ENCODE data around the gene ELF2. TPM values are rescaled to one million over a fixed set of nuclear protein-coding genes. Genes with fewer than 3 reads are reported as not detected.

The ELF2 gene
- total RNA-seq, 1 experiment from 2014 or later = 26.5 TPM

DNA sequence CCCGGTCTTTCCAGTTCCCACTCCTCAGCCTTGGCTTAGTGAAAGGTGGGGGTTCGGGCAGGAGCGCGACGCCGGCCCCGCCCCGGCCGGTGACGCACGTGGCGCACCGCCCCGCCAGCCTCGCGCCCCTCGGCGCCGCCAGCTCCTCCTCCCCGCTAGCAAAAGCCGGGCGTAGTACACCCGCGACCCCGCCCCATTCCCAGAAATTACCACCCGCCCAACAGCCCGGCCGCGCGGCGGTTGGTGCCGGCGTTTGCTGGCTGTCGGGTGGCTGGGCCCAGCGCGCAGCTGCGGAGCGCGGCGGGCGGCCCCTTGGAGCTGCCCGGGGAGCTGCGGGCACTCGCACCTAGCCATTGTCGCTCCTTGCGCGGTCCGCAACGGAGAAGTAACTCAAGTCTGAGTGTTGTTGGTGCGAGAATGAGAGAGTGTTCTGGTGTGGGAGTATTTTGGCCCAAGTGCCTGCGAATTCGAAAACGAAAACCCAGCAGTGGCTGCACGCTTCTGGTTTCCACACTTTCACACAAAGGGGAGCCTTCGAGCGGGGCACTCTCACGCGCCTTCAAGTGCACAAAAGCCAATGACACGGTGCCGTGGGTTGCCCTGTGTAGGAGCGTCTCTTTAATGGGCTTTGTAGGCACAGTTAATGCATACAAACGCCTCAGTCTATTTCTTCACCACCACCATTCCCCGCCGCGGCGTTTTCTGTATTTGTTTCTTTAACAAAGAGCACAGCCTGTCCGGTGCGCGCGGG lies 1.0 kb upstream of the ELF2 start:
- H3K4me1 Mint-ChIP-seq (ENCODE audit: insufficient read depth, unreplicated experiment) = peaks cover 8% of the 10 kb centered on the region
- TSS peak; percentile 63 for BruUV-seq (replicated peaks)
- peaks cover 5% of the 10 kb centered on the region for H3K36me3 Mint-ChIP-seq (ENCODE audit: insufficient read depth, unreplicated experiment)
- H3K4me3 Mint-ChIP-seq (ENCODE audit: unreplicated experiment) = peak overlapping the region; percentile 96
- POLR2A ChIA-PET = interaction anchor here (0.6 to 6.7 kb wide), 31 partner anchors 12 to 1575 kb away, joined by 3 to 254 read pairs (median 8); partner anchors contain the start of genes NAA15, NDUFC1, NOCT and RAB33B
- no peaks in the 10 kb centered on the region for H3K9me3 Mint-ChIP-seq (ENCODE audit: unreplicated experiment)
- peak; percentile 94 for DNase-seq (ENCODE audit: unreplicated experiment)
- TF ChIP-seq, protein P1, sequence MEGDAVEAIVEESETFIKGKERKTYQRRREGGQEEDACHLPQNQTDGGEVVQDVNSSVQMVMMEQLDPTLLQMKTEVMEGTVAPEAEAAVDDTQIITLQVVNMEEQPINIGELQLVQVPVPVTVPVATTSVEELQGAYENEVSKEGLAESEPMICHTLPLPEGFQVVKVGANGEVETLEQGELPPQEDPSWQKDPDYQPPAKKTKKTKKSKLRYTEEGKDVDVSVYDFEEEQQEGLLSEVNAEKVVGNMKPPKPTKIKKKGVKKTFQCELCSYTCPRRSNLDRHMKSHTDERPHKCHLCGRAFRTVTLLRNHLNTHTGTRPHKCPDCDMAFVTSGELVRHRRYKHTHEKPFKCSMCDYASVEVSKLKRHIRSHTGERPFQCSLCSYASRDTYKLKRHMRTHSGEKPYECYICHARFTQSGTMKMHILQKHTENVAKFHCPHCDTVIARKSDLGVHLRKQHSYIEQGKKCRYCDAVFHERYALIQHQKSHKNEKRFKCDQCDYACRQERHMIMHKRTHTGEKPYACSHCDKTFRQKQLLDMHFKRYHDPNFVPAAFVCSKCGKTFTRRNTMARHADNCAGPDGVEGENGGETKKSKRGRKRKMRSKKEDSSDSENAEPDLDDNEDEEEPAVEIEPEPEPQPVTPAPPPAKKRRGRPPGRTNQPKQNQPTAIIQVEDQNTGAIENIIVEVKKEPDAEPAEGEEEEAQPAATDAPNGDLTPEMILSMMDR (IDR thresholded peaks at IDR 0.05; ENCODE audit: unreplicated experiment) = no peak
- intact Hi-C loops (cut with micrococcal nuclease) = loop anchor here (5.0 kb wide), 1 partner anchor 104 kb away; the partner anchor contains the start of gene MGARP
- peak overlapping the region; percentile 81 for H3K27ac Mint-ChIP-seq (ENCODE audit: low read depth, unreplicated experiment)
- CTCF ChIA-PET = interaction anchor here (0.6 to 1.2 kb wide), 4 partner anchors 10 to 149 kb away, joined by 3 to 5 read pairs (median 3); no protein-coding TSS in a partner anchor
- H3K27me3 Mint-ChIP-seq (ENCODE audit: insufficient read depth, unreplicated experiment) = no peaks in the 10 kb centered on the region

DNA sequence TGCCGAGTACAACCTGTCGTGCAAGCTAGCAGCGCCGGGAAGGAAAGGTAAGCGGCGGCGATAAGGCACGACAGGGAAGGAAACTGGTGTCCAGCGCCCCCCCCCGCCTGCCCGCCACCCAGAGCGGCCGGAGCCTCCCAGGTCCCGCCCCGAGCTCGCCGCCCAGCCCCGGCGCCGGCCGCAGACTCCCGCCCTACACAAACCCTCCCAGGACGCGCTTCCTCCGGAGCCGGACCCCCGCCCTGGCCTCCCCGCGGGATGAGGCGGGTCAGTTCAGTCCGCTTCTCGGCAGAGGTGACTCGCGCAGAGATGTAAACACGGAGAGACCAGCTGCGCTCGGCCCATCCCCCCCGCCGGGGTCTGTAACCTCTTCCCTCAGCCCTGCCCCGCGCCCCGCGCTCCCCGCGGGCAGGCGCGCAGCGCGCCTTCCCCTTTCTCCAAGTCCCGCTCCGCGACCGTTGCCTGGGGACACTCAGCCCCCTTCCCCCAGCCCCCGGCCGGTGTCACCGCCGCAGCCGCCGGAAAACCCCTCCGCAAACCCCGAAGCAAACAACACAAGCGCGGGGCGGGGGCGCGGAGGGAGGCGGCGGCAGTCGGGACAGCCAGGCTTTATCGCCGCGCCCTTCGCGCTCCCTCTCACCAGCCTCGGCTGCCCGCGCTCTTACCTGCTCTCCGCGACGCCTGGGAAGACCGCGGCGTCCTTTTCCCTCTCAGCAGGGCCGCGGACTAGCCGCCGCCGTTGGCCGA lies 543 bp downstream of the ELF2 start:
- Mint-ChIP-seq H3K36me3 (ENCODE audit: insufficient read depth, unreplicated experiment) (peaks cover 5% of the 10 kb centered on the region), H3K9me3 (ENCODE audit: unreplicated experiment) (no peaks in the 10 kb centered on the region), H3K27me3 (ENCODE audit: insufficient read depth, unreplicated experiment) (no peaks in the 10 kb centered on the region), H3K4me3 (ENCODE audit: unreplicated experiment) (peak overlapping the region; percentile 96), H3K4me1 (ENCODE audit: insufficient read depth, unreplicated experiment) (peaks cover 15% of the 10 kb centered on the region), H3K27ac (ENCODE audit: low read depth, unreplicated experiment) (peak overlapping the region; percentile 93)
- CTCF ChIA-PET = interaction anchor here (0.5 to 1.3 kb wide), 4 partner anchors 76 to 146 kb away, joined by 3 to 5 read pairs (median 4); no protein-coding TSS in a partner anchor
- no TSS peak for BruUV-seq (replicated peaks)
- DNase-seq (ENCODE audit: unreplicated experiment) = peak; percentile 75
- POLR2A ChIA-PET = interaction anchor here (0.7 to 6.7 kb wide), 37 partner anchors 10 to 938 kb away, joined by 3 to 254 read pairs (median 5); partner anchors contain the start of genes NAA15, NDUFC1, NOCT and RAB33B
- TF ChIP-seq, protein P1 (IDR thresholded peaks at IDR 0.05; ENCODE audit: unreplicated experiment) = no peak
- intact Hi-C loops (cut with micrococcal nuclease) = loop anchor here (5.0 kb wide), 1 partner anchor 106 kb away; the partner anchor contains the start of gene MGARP

DNA sequence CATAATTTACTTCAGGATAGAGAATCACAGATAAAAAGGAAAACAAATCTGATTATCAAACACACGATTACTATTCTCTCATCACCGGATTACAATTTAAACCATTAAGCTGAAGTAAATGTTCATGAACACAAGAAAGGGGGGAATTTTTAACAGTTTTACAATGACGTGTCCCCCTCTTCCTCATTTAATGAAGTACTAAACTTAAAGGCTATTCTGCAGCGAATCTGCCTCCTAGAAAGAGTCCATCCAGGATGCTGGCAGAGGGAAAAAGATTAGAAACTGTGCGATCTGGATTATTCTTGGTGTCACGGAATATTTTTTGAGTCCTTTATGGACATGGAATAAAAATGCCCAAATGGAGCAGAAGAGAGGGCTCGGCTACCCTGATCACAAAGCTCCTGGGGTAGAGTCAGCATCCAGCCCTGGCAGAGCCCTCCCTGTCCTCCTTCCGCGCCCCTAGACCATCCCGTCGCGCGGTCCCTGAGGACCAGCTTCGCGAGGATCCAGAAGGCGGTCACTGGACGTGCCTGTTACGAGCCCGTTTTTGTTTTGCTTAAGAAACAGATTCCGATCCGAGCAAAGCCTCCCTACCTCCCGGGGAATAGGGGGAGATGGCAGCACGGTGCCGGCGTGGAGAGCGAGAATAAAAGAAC lies 1.2 kb downstream of the ELF2 start:
- ChIA-PET POLR2A (interaction anchor here (0.7 to 6.7 kb wide), 28 partner anchors 9 to 712 kb away, joined by 3 to 254 read pairs (median 5); partner anchors contain the start of genes NAA15, NDUFC1, NOCT and RAB33B), CTCF (interaction anchor here (0.5 to 1.3 kb wide), 5 partner anchors 11 to 145 kb away, joined by 3 to 5 read pairs (median 4); no protein-coding TSS in a partner anchor)
- Mint-ChIP-seq H3K4me3 (ENCODE audit: unreplicated experiment) (peak overlapping the region; percentile 96), H3K27me3 (ENCODE audit: insufficient read depth, unreplicated experiment) (no peaks in the 10 kb centered on the region), H3K9me3 (ENCODE audit: unreplicated experiment) (no peaks in the 10 kb centered on the region), H3K36me3 (ENCODE audit: insufficient read depth, unreplicated experiment) (peaks cover 5% of the 10 kb centered on the region), H3K4me1 (ENCODE audit: insufficient read depth, unreplicated experiment) (peaks cover 15% of the 10 kb centered on the region), H3K27ac (ENCODE audit: low read depth, unreplicated experiment) (peak overlapping the region; percentile 93)
- TF ChIP-seq, protein P1 (IDR thresholded peaks at IDR 0.05; ENCODE audit: unreplicated experiment) = no peak
- no TSS peak for BruUV-seq (replicated peaks)
- intact Hi-C loops (cut with micrococcal nuclease) = loop anchor here (5.0 kb wide), 1 partner anchor 107 kb away; the partner anchor contains the start of gene MGARP
- no peak for DNase-seq (ENCODE audit: unreplicated experiment)

Measured in MCF 10A (cell line).